GM06990 (cell line): ENCODE measurements around the gene SEPTIN1.

ENCODE experiments used
- DNase-seq: peaks from one replicate; pipeline ENCODE4 v3.0.0-alpha.2; 2011; ENCODE audit not compliant: insufficient read length; ENCODE audit errors: extremely low read depth
- H3K27me3 ChIP-seq: replicated peaks from 2 replicates; pipeline ENCODE4 v1.6.0; 2011; ENCODE audit warnings: low read length; ENCODE audit not compliant: control insufficient read depth, insufficient read depth
- H3K36me3 ChIP-seq: 2 replicates; pipeline ENCODE4 v1.5.1; 2011; ENCODE audit warnings: low read length; ENCODE audit not compliant: control insufficient read depth, insufficient read depth
- H3K4me3 ChIP-seq: replicated peaks from 2 replicates; pipeline ENCODE4 v1.5.1; 2011; ENCODE audit warnings: low read depth, mild to moderate bottlenecking, control low read depth, low read length
- CTCF ChIP-seq: IDR thresholded peaks from 2 replicates; pipeline ENCODE4 v1.5.1; 2011; ENCODE audit warnings: low read length, control low read depth, mild to moderate bottlenecking, inconsistent platforms; ENCODE audit not compliant: insufficient read depth, poor library complexity, severe bottlenecking

The SEPTIN1 gene

GRCh38 chr16:30406795-30407101, 24.4 kb upstream of the SEPTIN1 start:
- no peaks in the 10 kb centered on the region for H3K36me3 ChIP-seq
- no peak for DNase-seq
- TF ChIP-seq CTCF, result no peak
- H3K27me3 ChIP-seq, result no peaks in the 10 kb centered on the region
- peak overlapping the region; percentile 75 for H3K4me3 ChIP-seq

- TF ChIP-seq CTCF, result no peak
- no peak for DNase-seq
- Histone ChIP-seq H3K36me3 (peaks cover 4% of the 10 kb centered on the region), H3K27me3 (no peaks in the 10 kb centered on the region), H3K4me3 (no peak overlapping the region)
Observed at GRCh38 chr16:30401768-30402425, 19.5 kb upstream of the SEPTIN1 start.

- Histone ChIP-seq H3K36me3 (peaks cover 4% of the 10 kb centered on the region), H3K4me3 (peak overlapping the region; percentile 64), H3K27me3 (no peaks in the 10 kb centered on the region)
- no peak for DNase-seq
- TF ChIP-seq CTCF, result no peak
Observed at GRCh38 chr16:30399435-30400186, 17.2 kb upstream of the SEPTIN1 start.

- Histone ChIP-seq H3K27me3 (no peaks in the 10 kb centered on the region), H3K36me3 (peaks cover 4% of the 10 kb centered on the region), H3K4me3 (no peak overlapping the region)
- TF ChIP-seq CTCF, result no peak
- no peak for DNase-seq
Observed at GRCh38 chr16:30398661-30399434, 16.5 kb upstream of the SEPTIN1 start.

- DNase-seq, result no peak
- Histone ChIP-seq H3K27me3 (no peaks in the 10 kb centered on the region), H3K4me3 (no peak overlapping the region), H3K36me3 (peaks cover 4% of the 10 kb centered on the region)
- TF ChIP-seq CTCF, result no peak
Observed at GRCh38 chr16:30397776-30398660, 15.7 kb upstream of the SEPTIN1 start.
